ENCODE results near the gene TMEM219. TPM values are rescaled to one million over a fixed set of nuclear protein-coding genes. Genes with fewer than 3 reads are reported as not detected.

The TMEM219 gene
- total and polyA plus RNA-seq, 2 of the 8 experiments (the other 6 are each of a cell fraction or from before 2014, with no cell fraction given): 60.2 to 116 TPM

- no peak for TF ChIP-seq RFX5 (IDR thresholded peaks at IDR 0.05; ENCODE audit: borderline replicate concordance, low read depth, low read length)
- no peak for TF ChIP-seq CHD7 (IDR thresholded peaks at IDR 0.05; ENCODE audit: insufficient replicate concordance, low read length)
- no peak for TF ChIP-seq HDAC2 (IDR thresholded peaks at IDR 0.05; ENCODE audit: borderline replicate concordance in 1 of 2, low read depth in 2 of 2, low read length in 2 of 2)
- TF ChIP-seq USF2 (IDR thresholded peaks at IDR 0.05; ENCODE audit: low read length): no peak
- no peak for TF ChIP-seq YY1 (IDR thresholded peaks at IDR 0.05; ENCODE audit: low read depth, low read length)
- no peak for TF ChIP-seq RXRA (IDR thresholded peaks at IDR 0.05; ENCODE audit: insufficient read depth, low read depth, low read length)
Observed at GRCh38 chr16:29999605-30000004, 37.7 kb downstream of the TMEM219 start (continued).

All from H1 (cell line).